Tibial nerve (tissue), 4 donors: ENCODE data around the gene TMEM266.

Source experiments
- EP300 ChIP-seq, 2 donors: sonication (generic); formaldehyde crosslinking; IDR thresholded peaks; one replicate each; pipeline ENCODE4 v1.6.1; 2017; ENCODE audit warnings: antibody characterized with exemption in 2 of 2, mild to moderate bottlenecking in 1 of 2
- POLR2A ChIP-seq, 2 donors: fragments of 450-650 bp; IDR thresholded peaks; one replicate each; pipeline ENCODE4 v1.6.1; 2017; ENCODE audit warnings: antibody characterized with exemption in 2 of 2, mild to moderate bottlenecking in 2 of 2, moderate library complexity in 2 of 2
- TF ChIP-seq, protein P1 (sequence below), 5 experiments: fragments of 200-600 bp in 3 of 5; fragments of 450-650 bp in 2 of 5; sonication (generic) in 3 of 5; IDR thresholded peaks; one replicate each; pipeline ENCODE4 v1.5.1; 2016 to 2019; ENCODE audit warnings: antibody characterized with exemption in 5 of 5, mild to moderate bottlenecking in 3 of 5, moderate library complexity in 2 of 5

DNA sequence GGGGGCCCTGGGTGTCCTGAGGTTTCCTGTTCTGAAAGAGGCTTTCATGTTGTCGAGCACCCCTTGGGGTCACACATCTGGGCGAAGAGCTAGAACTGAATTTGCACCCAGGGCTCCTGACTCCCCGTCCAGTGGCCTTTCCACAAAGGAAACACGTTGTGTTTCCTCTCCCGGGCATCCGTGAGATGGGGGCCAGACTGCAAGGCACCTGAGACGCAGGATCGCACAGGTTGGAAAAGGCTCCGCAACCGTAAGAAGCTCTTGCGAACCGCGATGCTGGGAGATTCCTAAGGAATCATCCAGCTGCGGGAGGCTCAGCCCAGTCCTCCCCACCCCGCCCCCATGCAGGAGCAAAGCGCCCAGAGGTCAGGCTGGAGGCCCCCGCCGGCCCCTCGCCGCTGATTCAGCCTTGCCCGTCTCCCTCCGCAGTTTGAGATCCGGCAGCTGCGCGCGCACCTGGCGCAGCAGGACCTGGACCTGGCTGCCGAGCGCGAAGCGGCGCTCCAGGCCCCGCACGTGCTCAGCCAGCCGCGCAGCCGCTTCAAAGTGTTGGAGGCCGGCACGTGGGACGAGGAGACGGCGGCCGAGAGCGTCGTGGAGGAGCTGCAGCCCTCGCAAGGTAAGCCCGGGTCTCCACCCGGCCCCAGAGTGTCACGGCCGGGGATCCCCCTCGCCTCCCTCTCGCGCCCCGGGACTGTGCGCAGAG is 131.9 kb downstream of the TMEM266 start:
- TF ChIP-seq, protein P1, sequence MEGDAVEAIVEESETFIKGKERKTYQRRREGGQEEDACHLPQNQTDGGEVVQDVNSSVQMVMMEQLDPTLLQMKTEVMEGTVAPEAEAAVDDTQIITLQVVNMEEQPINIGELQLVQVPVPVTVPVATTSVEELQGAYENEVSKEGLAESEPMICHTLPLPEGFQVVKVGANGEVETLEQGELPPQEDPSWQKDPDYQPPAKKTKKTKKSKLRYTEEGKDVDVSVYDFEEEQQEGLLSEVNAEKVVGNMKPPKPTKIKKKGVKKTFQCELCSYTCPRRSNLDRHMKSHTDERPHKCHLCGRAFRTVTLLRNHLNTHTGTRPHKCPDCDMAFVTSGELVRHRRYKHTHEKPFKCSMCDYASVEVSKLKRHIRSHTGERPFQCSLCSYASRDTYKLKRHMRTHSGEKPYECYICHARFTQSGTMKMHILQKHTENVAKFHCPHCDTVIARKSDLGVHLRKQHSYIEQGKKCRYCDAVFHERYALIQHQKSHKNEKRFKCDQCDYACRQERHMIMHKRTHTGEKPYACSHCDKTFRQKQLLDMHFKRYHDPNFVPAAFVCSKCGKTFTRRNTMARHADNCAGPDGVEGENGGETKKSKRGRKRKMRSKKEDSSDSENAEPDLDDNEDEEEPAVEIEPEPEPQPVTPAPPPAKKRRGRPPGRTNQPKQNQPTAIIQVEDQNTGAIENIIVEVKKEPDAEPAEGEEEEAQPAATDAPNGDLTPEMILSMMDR (IDR thresholded peaks at IDR 0.05), result no peak
- no peak for TF ChIP-seq POLR2A (IDR thresholded peaks at IDR 0.05)
- no peak for TF ChIP-seq EP300 (IDR thresholded peaks at IDR 0.05)
